Activated CD4-positive, alpha-beta T cell treated with anti-CD3 and anti-CD28 coated beads, Interleukin-2, Interleukin-4, amounts not matched to agents 100 ng/mL and 50 ng/mL, durations not matched to agents 16 hours and 8 hours (primary cell): ENCODE results near the gene MPZ.
"Not testable (repeated sequence)": the region's sequence is repeated elsewhere in the genome, so short reads cannot be mapped to it uniquely, and the experiment has no call there.

Experiments
- DNase-seq: peaks from one replicate; pipeline ENCODE4 v3.0.0-alpha.2; 2020; ENCODE audit warnings: low spot score

MPZ gene

DNA sequence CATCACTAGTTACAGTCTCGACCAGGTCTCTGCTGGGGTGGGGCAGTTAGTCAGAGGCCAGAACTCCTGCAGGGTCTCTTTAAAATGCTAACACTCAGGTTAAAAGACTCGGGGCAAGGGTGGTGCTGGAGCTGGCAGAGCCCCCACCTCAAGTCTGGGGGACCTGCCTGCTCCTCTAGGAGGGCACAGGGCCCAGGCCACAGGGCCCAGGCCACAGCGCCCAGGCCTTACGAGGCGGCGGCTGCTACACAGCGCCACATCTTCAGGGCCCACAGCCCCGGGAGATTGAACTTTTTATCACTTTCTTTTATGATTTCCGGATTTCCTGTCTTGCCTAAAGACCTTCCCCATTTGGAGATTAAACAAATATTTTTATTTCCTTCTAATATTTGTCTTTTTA lies 10.4 kb downstream of the MPZ start:
- no peak for DNase-seq

GRCh38 chr1:161298116-161298515 lies 11.7 kb downstream of the MPZ start:
- DNase-seq, result no peak

DNA sequence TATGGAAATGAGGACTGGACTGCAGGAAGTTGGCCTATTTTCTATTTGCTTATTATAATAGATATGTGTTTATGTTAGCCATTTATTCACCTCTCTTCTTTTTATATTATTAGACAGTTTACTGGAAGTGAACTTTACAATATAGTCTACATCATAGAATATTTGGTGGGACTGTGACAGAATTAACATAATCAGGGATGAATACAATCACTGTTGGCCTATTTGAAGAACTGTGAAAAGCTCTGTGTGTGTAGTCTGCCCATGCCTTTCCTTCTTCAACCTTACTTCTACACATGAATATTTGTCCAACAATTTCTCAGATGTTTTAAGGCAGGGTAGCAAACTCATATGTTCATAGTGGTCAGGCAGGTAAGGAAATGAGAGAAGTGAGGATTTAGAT lies 12.4 kb downstream of the MPZ start:
- no peak for DNase-seq

GRCh38 chr1:161290779-161291178 lies 19.0 kb downstream of the MPZ start:
- DNase-seq, result no peak

DNA sequence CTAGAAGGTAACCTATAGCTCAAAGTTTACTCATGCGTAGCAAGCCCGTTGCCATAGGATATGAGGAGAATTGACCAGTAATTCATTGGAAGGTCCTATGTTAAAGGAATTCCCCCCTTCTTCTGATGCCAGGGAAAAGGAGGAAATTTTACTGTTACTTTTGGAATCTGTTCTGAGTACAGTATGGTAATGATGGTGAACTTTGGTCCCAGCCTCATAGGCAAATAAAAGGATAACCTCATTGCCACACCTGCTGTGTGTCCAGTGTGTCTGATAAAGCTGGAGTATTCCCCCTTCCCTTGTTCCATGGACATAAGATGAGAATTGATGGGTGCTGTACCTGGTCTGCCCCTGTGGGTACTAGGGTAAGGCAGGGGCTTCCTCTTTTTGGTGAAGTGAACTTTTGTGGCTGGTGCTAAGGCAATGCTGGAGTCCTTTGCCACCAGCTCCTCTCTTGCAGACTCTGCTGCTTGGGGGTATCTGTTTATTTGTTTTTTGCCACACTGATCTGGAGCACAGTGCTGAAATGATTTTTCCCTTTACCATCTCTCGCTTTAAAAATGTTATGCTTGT lies 22.2 kb downstream of the MPZ start:
- DNase-seq, result no peak

DNA sequence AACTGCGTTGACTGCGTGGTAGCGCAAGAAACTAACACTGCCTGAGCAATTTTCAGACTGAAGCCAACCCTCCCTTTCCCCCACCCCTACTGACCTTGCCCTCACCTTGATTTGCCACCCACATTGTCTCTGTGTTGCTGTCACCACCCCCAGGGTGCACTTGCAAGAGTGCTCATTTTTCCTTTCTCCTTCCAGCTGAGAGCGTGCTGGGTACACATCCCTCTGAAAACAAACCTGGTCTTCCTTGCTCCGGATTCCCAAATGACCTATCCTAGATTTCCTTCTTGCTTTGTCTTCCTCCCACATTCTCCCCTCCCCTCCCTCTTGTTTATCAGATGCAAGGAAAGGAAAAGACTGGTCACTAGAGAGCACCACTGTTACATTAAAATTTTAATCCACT lies 24.2 kb downstream of the MPZ start:
- no peak for DNase-seq

GRCh38 chr1:161285113-161285512 lies 24.7 kb downstream of the MPZ start:
- DNase-seq, result no peak

GRCh38 chr1:161282991-161283390 lies 26.8 kb downstream of the MPZ start:
- DNase-seq, result no peak

- DNase-seq, result no peak
Observed at GRCh38 chr1:161274874-161275273, 34.9 kb downstream of the MPZ start.

- DNase-seq, result no peak
Observed at GRCh38 chr1:161273402-161273801, 36.4 kb downstream of the MPZ start.

DNA sequence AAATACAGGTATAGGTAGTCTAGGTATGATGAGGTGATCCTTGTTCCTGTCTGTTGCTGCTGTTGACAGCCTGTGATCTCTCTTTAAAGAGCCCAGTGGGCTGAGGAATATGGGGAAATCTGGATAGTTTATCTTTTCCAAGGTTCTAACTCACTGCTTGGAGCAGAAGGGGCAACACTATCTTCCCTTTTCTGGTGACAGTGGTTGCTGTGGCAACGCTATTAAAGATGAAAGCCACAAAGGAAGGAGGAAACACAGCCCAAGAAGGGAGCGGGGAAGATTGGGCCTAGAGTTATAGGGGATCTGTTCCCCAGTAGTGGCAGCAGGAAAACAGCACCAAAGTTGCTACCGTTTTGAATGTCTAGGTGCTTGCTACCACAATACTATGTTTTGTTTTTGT lies 42.4 kb downstream of the MPZ start:
- DNase-seq, result no peak

- DNase-seq, result no peak
Observed at GRCh38 chr1:161266836-161267235, 42.9 kb downstream of the MPZ start.

DNA sequence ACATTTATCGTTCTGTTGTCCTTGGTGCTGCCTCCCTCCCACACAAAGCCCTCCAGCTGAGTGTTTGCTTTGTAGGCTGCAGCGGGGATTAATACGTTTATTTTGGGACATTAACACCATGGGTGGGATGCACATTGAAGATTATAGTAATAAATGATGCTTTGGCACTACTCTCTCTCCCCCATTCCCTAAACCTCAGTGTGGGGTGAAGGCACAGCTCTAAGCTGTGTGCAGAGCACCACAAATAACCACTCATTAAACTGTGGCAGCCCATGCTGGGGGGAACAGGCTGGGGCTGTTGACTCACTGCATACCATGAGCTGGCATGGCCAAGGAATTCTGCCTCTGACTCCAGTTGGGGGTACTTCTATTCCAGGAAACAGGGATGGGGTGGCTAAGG lies 43.6 kb downstream of the MPZ start:
- no peak for DNase-seq

DNA sequence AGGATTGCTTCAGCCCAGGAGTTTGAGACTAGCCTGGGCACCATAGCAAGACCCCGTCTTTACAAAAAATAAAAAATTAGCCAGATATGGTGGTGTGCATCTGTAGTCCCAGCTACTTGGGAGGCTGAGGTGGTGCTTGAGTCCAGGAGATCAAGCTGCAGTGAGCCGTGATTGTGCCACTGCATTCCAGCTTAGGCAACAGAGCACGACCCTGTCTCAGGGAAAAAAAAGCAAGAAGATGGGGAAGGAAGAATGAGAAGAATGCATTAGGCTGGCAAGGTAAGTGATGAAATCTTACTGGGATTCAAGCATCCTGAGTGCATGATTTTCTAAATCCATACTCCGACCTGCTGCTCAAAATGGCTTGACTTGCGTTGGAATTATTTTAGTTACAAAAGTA lies 44.5 kb downstream of the MPZ start:
- no peak for DNase-seq

- no peak for DNase-seq
Observed at GRCh38 chr1:161261261-161262235, 48.2 kb downstream of the MPZ start.

- DNase-seq, result no peak
Observed at GRCh38 chr1:161260376-161261260, 49.1 kb downstream of the MPZ start.

DNA sequence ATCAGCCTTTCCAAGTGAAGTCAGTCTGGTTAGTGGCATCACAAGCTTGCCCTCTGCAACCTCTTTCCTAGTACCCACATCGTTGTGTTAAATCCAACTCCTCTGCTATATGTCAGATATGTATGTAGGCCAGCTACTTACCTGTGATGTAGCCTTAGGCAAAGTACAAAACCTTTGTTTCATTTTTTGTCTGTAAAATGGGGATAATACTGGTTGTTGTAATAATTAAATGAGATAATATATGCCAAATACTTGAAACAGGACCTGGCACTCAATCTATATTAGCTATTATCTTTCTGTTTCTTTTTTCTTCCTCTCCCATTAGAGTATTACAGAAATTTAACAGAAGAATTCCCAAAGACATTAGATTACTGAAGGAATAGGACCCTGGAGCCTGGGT lies 50.0 kb downstream of the MPZ start:
- DNase-seq, result no peak

- no peak for DNase-seq
Observed at GRCh38 chr1:161259345-161259702, 50.4 kb downstream of the MPZ start.

- DNase-seq, result peak; percentile 33
Observed at GRCh38 chr1:161258439-161259344, 51.1 kb downstream of the MPZ start, which contains the start of gene PCP4L1. TSS of gene PCP4L1 (plus strand) at chr1:161258745. CDS start at chr1:161258975, 230 bp downstream.

DNA sequence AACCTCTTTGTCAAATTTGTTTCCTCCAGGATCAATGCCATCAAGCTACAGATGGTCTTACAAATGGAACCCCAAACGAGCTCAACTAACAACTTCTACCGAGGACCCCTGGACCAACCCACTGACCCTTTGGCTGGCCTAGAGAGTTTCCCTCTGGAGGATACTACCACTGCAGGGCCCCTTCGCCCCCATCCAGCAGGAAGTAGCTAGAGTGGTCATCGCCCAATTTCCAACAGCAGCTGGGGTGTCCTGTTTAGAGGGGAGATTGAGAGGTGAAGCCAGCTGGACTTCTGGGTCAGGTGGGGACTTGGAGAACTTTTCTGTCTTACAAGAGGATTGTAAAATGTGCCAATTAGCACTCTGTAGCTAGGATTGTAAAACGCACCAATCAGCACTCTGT lies 52.7 kb downstream of the MPZ start:
- DNase-seq, result not testable (repeated sequence)

GRCh38 chr1:161255955-161256520 lies 53.7 kb downstream of the MPZ start:
- DNase-seq, result not testable (repeated sequence)
